RWPE2 (cell line): Measurements from ENCODE around the gene FLII.
A peak's percentile ranks its signal among the peaks of the same experiment; 100 is the strongest.
"Not testable (repeated sequence)": the region's sequence is repeated elsewhere in the genome, so short reads cannot be mapped to it uniquely, and the experiment has no call there.

Source experiments
- ATAC-seq: fragments of 200-7000 bp; cut with Tn5 transposase; 3 replicates; pipeline ENCODE4 v1.9.1; 2021; ENCODE audit warnings: low read depth
- DNase-seq: peaks from one replicate; pipeline ENCODE4 v3.0.0-alpha.2; 2020; ENCODE audit warnings: low spot score
- H3K27ac ChIP-seq: fragments of 450-650 bp; 2 replicates; pipeline ENCODE4 v1.5.1; 2017; ENCODE audit warnings: mild to moderate bottlenecking; ENCODE audit not compliant: poor library complexity, severe bottlenecking
- H3K27me3 ChIP-seq: fragments of 250-450 bp; sonication (Bioruptor Pico); 2 replicates; pipeline ENCODE4 v1.5.1; 2021; ENCODE audit warnings: mild to moderate bottlenecking, moderate library complexity; ENCODE audit not compliant: insufficient read depth, poor library complexity, severe bottlenecking
- H3K36me3 ChIP-seq: fragments of 250-450 bp; sonication (Bioruptor Pico); 2 replicates; pipeline ENCODE4 v1.5.1; 2020; ENCODE audit warnings: low read depth, mild to moderate bottlenecking, moderate library complexity
- H3K4me1 ChIP-seq: fragments of 250-450 bp; sonication (Bioruptor Pico); 2 replicates; pipeline ENCODE4 v1.5.1; 2021; ENCODE audit warnings: mild to moderate bottlenecking, moderate library complexity; ENCODE audit not compliant: insufficient read depth, poor library complexity, severe bottlenecking
- H3K4me3 ChIP-seq: fragments of 250-450 bp; sonication (Bioruptor Pico); 2 replicates; pipeline ENCODE4 v1.5.1; 2021; ENCODE audit warnings: mild to moderate bottlenecking, moderate library complexity; ENCODE audit not compliant: severe bottlenecking
- H3K9me3 ChIP-seq: fragments of 250-450 bp; sonication (Bioruptor Pico); 2 replicates; pipeline ENCODE4 v1.5.1; 2021; ENCODE audit warnings: mild to moderate bottlenecking, moderate library complexity; ENCODE audit not compliant: severe bottlenecking
- TF ChIP-seq, protein P1 (sequence below): fragments of 450-650 bp; IDR thresholded peaks from one replicate; pipeline ENCODE4 v1.5.1; 2017; ENCODE audit warnings: mild to moderate bottlenecking, moderate library complexity; ENCODE audit not compliant: poor library complexity, severe bottlenecking

FLII gene

DNA sequence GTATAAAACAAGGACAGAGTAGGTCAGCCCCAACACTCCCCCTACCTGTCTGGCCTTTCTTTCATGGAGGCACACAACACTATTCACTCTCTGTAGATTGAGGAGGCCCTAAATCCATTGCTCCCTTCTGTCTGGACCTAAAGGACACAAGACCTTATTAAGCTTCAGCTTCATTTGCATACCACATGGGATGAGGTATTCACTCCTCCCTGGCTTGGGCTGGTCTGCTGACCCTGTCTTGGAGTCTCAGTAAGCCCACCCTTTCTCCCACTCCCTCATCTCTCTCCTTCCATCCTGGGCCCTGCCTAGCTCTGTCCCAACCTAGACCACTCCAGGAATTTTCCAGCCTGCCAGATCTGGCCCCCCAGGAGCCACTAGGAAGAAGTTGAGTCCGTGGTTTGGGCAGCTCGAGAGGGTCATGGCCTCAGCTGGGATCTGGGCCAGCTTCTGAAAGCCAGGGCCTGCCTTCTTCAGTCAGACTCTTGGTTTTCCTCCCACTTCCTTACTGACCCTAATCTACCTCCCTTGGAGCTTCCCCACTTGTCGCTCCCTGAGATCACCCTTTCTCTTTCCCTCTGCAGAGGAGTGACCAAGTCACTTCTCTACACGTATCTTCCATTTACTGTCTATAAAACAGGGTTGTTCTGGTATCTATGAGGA, 39.7 kb downstream of the FLII start:
- H3K36me3 ChIP-seq = no peaks in the 10 kb centered on the region
- no peak overlapping the region for H3K4me3 ChIP-seq
- DNase-seq (no peak), ATAC-seq (no peak; the same call in 2 of the 3 replicates)
- H3K27me3 ChIP-seq = no peaks in the 10 kb centered on the region
- no peak overlapping the region for H3K27ac ChIP-seq
- TF ChIP-seq, protein P1, sequence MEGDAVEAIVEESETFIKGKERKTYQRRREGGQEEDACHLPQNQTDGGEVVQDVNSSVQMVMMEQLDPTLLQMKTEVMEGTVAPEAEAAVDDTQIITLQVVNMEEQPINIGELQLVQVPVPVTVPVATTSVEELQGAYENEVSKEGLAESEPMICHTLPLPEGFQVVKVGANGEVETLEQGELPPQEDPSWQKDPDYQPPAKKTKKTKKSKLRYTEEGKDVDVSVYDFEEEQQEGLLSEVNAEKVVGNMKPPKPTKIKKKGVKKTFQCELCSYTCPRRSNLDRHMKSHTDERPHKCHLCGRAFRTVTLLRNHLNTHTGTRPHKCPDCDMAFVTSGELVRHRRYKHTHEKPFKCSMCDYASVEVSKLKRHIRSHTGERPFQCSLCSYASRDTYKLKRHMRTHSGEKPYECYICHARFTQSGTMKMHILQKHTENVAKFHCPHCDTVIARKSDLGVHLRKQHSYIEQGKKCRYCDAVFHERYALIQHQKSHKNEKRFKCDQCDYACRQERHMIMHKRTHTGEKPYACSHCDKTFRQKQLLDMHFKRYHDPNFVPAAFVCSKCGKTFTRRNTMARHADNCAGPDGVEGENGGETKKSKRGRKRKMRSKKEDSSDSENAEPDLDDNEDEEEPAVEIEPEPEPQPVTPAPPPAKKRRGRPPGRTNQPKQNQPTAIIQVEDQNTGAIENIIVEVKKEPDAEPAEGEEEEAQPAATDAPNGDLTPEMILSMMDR = no peak
- no peaks in the 10 kb centered on the region for H3K9me3 ChIP-seq
- no peaks in the 10 kb centered on the region for H3K4me1 ChIP-seq

DNA sequence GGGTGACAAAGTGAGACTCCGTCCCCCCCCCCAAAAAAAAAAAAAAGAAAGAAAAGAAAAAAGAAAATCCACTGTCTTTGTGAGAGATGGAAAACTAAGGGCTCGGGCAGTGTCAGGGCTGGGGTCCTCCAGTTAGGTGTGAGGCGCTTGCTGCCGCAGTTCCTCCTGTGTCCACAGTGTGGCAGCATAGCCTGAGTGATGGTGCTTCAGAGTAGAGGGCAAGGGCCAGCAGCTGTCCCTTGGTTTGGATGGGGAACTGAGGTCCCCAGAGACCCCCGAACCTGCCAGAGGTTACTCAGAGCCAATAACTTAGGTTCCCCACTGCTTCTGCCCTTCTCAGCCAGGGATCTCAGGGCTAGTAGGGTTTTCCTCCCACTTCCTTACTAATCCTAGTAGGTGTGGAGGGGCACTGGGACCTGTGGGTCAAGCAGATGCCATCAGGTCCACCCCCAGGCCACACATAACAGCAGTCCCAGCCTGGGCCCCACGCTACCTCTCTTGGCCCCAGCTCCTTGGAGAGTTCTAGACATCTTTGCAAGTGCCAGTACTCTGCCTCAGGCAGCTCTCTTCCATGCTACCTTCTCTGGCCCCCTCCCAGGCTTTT, 41.0 kb downstream of the FLII start:
- Histone ChIP-seq H3K36me3 (no peaks in the 10 kb centered on the region), H3K27ac (no peak overlapping the region), H3K9me3 (no peaks in the 10 kb centered on the region), H3K27me3 (no peaks in the 10 kb centered on the region), H3K4me3 (no peak overlapping the region), H3K4me1 (no peaks in the 10 kb centered on the region)
- ATAC-seq (peak; percentile 83), DNase-seq (no peak)
- TF ChIP-seq, protein P1 = peak; percentile 92

DNA sequence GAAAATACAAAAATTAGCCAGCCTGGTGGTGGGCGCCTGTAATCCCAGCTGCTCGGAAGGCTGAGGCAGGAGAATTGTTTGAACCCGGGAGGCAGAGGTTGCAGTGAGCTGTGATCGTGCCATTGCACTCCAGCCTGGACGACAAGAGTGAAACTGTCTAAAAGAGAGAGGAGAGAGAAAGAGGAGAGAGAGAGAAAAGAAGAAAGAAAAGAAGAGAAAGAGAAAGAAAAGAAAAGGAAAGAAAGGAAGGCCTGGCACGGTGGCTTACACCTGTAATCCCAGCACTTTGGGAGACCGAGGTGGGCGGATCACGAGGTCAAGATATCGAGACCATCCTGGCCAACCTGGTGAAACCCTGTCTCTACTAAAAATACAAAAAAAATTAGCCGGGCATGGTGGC, 41.6 kb downstream of the FLII start:
- H3K4me3 ChIP-seq, H3K9me3 ChIP-seq, H3K27ac ChIP-seq, H3K4me1 ChIP-seq, H3K27me3 ChIP-seq, ATAC-seq, H3K36me3 ChIP-seq, DNase-seq: not testable (repeated sequence)

DNA sequence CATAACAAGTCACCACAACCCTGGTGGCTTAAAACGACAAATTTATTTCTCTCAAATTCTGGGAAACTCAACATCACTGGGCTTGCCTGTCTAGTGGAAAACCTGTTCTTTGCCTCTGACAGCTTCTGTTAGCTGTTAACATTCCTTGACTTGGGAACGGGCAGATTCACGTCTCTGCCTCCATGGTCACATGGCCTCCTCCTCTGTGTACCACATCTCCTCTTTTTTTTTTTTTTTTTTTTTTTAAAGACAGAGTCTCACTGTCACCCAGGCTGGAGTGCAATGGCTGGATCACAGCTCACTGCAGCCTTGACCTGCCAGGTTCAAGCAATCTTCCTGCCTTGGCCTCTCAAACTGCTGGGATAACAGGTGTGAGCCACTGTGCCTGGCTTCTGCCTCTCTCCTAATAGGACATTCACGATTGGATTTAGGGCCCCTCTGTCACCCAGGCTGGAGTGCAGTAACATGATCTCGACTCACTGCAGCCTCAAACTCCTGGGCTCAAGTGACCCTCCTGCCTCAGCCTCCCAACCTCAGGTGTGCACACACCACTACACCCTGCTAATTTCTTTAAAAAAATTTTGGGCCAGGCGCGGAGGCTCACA, 44.8 kb downstream of the FLII start:
- DNase-seq (no peak), ATAC-seq (no peak)
- H3K9me3 ChIP-seq = no peaks in the 10 kb centered on the region
- no peaks in the 10 kb centered on the region for H3K4me1 ChIP-seq
- no peaks in the 10 kb centered on the region for H3K27me3 ChIP-seq
- no peak overlapping the region for H3K4me3 ChIP-seq
- H3K36me3 ChIP-seq = peaks cover 16% of the 10 kb centered on the region
- TF ChIP-seq, protein P1 = no peak
- H3K27ac ChIP-seq = no peak overlapping the region

DNA sequence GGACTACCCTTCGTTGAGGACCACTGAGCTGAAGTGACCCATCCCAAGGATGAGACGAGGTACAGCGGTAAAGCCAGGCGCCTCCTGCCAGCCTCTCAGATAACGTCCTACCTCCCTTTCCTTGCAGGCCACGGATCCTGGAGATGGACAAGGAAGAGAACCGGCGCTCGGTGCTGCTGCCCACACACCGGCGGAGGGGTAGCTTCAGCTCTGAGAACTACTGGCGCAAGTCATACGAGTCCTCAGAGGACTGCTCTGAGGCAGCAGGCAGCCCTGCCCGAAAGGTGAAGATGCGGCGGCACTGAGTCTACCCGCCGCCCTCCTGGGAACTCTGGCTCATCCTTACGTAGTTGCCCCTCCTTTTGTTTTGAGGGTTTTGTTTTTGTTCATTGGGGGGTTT, 50.4 kb downstream of the FLII start:
- no peaks in the 10 kb centered on the region for H3K9me3 ChIP-seq
- DNase-seq (no peak), ATAC-seq (no peak)
- H3K36me3 ChIP-seq = peaks cover 57% of the 10 kb centered on the region
- no peak overlapping the region for H3K27ac ChIP-seq
- H3K4me3 ChIP-seq = no peak overlapping the region
- no peaks in the 10 kb centered on the region for H3K4me1 ChIP-seq
- no peaks in the 10 kb centered on the region for H3K27me3 ChIP-seq
- TF ChIP-seq, protein P1 = no peak
